K562 (cell line): ENCODE measurements around the gene POU2F3. TPM values are rescaled to one million over a fixed set of nuclear protein-coding genes. Genes with fewer than 3 reads are reported as not detected.

Experiments used
- ATAC-seq: fragments of 200-7000 bp; cut with Tn5 transposase; 3 replicates; pipeline ENCODE4 v1.9.1; 2020; ENCODE audit warnings: moderate library complexity
- BruUV-seq: library from RNA; stranded (reverse); fragments of 400-500 nt; replicated peaks from 2 replicates; lab custom pipeline; 2021; lab: Mats Ljungman, UMichigan
- CTCF ChIA-PET: fragments of 300-600 bp; formaldehyde crosslinking; extraction: SDS; loops from one replicate; lab custom pipeline; 2021; ENCODE audit warnings: low intra/inter-chr PET ratio; lab: Yijun Ruan, JAX
- POLR2A ChIA-PET: fragments of 300-600, 350-650 bp; sonication (Branson Sonifier 250); formaldehyde crosslinking; extraction: SDS; loops from one replicate; lab custom pipeline; 2021; ENCODE audit warnings: antibody characterized with exemption, inconsistent platforms; lab: Yijun Ruan, JAX
- DNase-seq, 4 experiments: peaks; one replicate each; pipeline versions ENCODE4 v3.0.0 to v3.0.0-alpha.2; 2011 to 2018; ENCODE audit warnings: low spot score in 3 of 4, mixed read lengths in 3 of 4; ENCODE audit errors: extremely low read depth in 1 of 4
- FAIRE-seq: peaks from 2 replicates; lab custom pipeline; 2011; peaks lifted over from hg19 to GRCh38; lab: Jason Lieb, UNC
- H2AFZ ChIP-seq: 2 replicates; pipeline ENCODE4 v1.6.0; 2011; ENCODE audit warnings: low read depth, low read length, control low read depth, inconsistent platforms
- H3K27ac ChIP-seq: fragments of 200-600 bp; 3 replicates; pipeline ENCODE4 v1.8.0; 2011; ENCODE audit warnings: low read depth, mild to moderate bottlenecking, control low read depth, inconsistent platforms, low read length, moderate library complexity, mixed read lengths; ENCODE audit errors: extremely low read depth
- H3K27me3 ChIP-seq, 2 experiments: fragments of 300-600 bp in 1 of 2; 2 replicates in 1 of 2; 3 replicates in 1 of 2; pipeline versions ENCODE4 v1.6.0 to v1.8.0; 2011; ENCODE audit warnings: inconsistent platforms in 2 of 2, low read length in 2 of 2, mild to moderate bottlenecking in 1 of 2, mixed read lengths in 1 of 2, moderate library complexity in 1 of 2; ENCODE audit not compliant: control insufficient read depth in 2 of 2, insufficient read depth in 2 of 2
- H3K36me3 ChIP-seq: fragments of 300-600 bp; 3 replicates; pipeline ENCODE4 v1.8.0; 2011; ENCODE audit warnings: mild to moderate bottlenecking, low read length, inconsistent platforms; ENCODE audit not compliant: control insufficient read depth, insufficient read depth
- H3K4me1 ChIP-seq, 2 experiments: fragments of 200-600 bp in 1 of 2; replicated peaks in 1 of 2; 2 replicates in 1 of 2; 3 replicates in 1 of 2; pipeline versions ENCODE4 v1.5.1 to v1.8.0; 2011; ENCODE audit warnings: inconsistent platforms in 2 of 2, low read length in 2 of 2, mild to moderate bottlenecking in 1 of 2, mixed read lengths in 1 of 2, moderate library complexity in 1 of 2; ENCODE audit not compliant: control insufficient read depth in 2 of 2, insufficient read depth in 2 of 2
- H3K4me2 ChIP-seq: 2 replicates; pipeline ENCODE4 v1.6.1; 2011; ENCODE audit warnings: low read length, control low read depth, inconsistent platforms, mixed read lengths; ENCODE audit not compliant: insufficient read depth
- H3K4me3 ChIP-seq: fragments of 200-600 bp; sonication (generic), shearing (Covaris generic); 2 replicates; pipeline ENCODE4 v1.5.1; 2016; ENCODE audit warnings: control low read depth, inconsistent platforms
- H3K79me2 ChIP-seq: fragments of 200-600 bp; 3 replicates; pipeline ENCODE4 v1.8.0; 2011; ENCODE audit warnings: low read length, inconsistent platforms; ENCODE audit not compliant: control insufficient read depth, insufficient read depth
- H3K9ac ChIP-seq, 2 experiments: 2 replicates each; pipeline versions ENCODE4 v1.6.0 to v1.6.1; 2011; ENCODE audit warnings: low read depth in 2 of 2, low read length in 2 of 2, control low read depth in 1 of 2, inconsistent platforms in 1 of 2, mild to moderate bottlenecking in 1 of 2, mixed read lengths in 1 of 2; ENCODE audit not compliant: insufficient read depth in 1 of 2
- H3K9me1 ChIP-seq: one replicate; pipeline ENCODE4 v1.6.0; 2011; ENCODE audit warnings: inconsistent platforms, mild to moderate bottlenecking, low read length, moderate library complexity; ENCODE audit not compliant: control insufficient read depth, insufficient read depth
- H3K9me3 ChIP-seq: replicated peaks from 2 replicates; pipeline ENCODE4 v1.5.1; 2011; ENCODE audit warnings: low read depth, low read length, inconsistent platforms; ENCODE audit not compliant: control insufficient read depth, insufficient read depth
- H4K20me1 ChIP-seq: replicated peaks from 2 replicates; pipeline ENCODE4 v1.6.1; 2011; ENCODE audit warnings: low read length, inconsistent platforms, mixed read lengths; ENCODE audit not compliant: control insufficient read depth, insufficient read depth
- C11orf30 ChIP-seq: fragments of 450-650 bp; IDR thresholded peaks from 2 replicates; pipeline ENCODE4 v1.6.1; 2016; ENCODE audit warnings: low read depth, mild to moderate bottlenecking
- POLR2AphosphoS5 ChIP-seq: IDR thresholded peaks from 2 replicates; pipeline ENCODE4 v1.6.1; 2011; ENCODE audit warnings: mild to moderate bottlenecking, low read depth, low read length, moderate library complexity; ENCODE audit not compliant: control insufficient read depth, insufficient read depth
- U2AF2 ChIP-seq: fragments of 200-400 bp; formaldehyde crosslinking; optimal IDR thresholded peaks from 2 replicates; pipeline ENCODE3; 2017; ENCODE audit warnings: low read depth, mild to moderate bottlenecking, low read length
- ZKSCAN1 ChIP-seq: fragments of 150-350 bp; IDR thresholded peaks from 2 replicates; pipeline ENCODE4 v1.6.1; 2016; ENCODE audit warnings: low read depth, low read length
- WGBS: fragments of 100-300 bp; shearing (Covaris generic); methylation state at CpG from one replicate; pipeline ENCODE4 v1.1.6; 2016; ENCODE audit warnings: low coverage, mixed read lengths; ENCODE audit not compliant: insufficient coverage; ENCODE audit errors: missing lambda C conversion rate; 5-methylcytosine and 5-hydroxymethylcytosine counted together
- in situ Hi-C: fragments of 300-500 bp; cut with MboI; formaldehyde crosslinking; loops from 4 replicates; pipeline ENCODE4 v1.15.0; 2018; ENCODE audit warnings: inconsistent platforms, mixed read lengths
- intact Hi-C: fragments of 100-400 bp; cut with micrococcal nuclease; formaldehyde crosslinking; loops from 2 replicates; pipeline ENCODE4 v1.14.2; 2022
- polyA plus RNA-seq, 8 experiments: library from polyadenylated mRNA; depleted of rRNA in 4 of 8; stranded (reverse) in 5 of 8; unstranded in 3 of 8; fragments of >200 nt; fragmentation: Nextera tagmentation in 2 of 8; fragmentation: Illumina TruSeq in 1 of 8; extraction: Ambion mirVana in 2 of 8; extraction: Trizol in 1 of 8; gene quantifications; 2 replicates each; pipeline versions ENCODE4 v1.2.1 to v1.2.3, GENCODE V29; 2011 to 2014; ENCODE audit warnings: inconsistent platforms in 1 of 8, missing spikeins in 1 of 8
- total RNA-seq, 7 experiments: library from RNA; depleted of rRNA in 6 of 7; stranded (reverse); fragments of >200 nt in 6 of 7; fragmentation: Illumina TruSeq in 2 of 7; extraction: Trizol in 2 of 7; gene quantifications; 2 replicates each; pipeline versions ENCODE4 v1.2.1 to v1.2.3, GENCODE V29; 2011 to 2021; ENCODE audit warnings: low replicate concordance in 1 of 7

Gene POU2F3
- total and polyA plus RNA-seq, 9 of the 15 experiments (the other 6 are each of a cell fraction or from before 2014, with no cell fraction given) = not detected

DNA sequence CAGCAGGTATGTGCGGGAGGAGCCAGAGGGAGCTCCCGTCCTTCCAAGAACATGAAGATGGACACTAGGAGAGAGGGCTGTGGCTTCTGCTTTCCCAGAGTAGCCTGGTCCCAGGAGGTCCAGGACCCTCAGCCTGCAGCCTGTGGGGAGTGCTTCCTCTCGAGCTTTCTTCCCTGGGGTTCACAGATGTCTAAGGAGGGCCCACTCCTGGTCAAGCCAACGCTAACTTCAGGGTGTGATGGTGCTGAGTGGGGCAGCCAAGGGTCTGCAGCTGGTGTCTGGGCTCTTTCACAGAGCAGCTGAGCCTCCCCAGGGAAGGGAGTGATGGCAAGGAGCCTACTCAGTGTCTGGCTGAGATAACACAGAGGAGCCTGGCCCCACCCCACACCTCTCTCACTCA, 3.3 kb downstream of the POU2F3 start:
- H4K20me1 ChIP-seq = 0 out of 2 replicates have a peak, but pooled peaks cover 9% of the 10 kb centered on the region
- H3K9me3 ChIP-seq = no peaks in the 10 kb centered on the region
- WGBS = 4% methylated on average over 4 of the region's 4 CpGs
- no peaks in the 10 kb centered on the region for H3K36me3 ChIP-seq
- no peak; the same call in 2 of the 3 replicates for ATAC-seq
- TF ChIP-seq POLR2AphosphoS5 (no peak), ZKSCAN1 (0 out of 2 replicates have a peak, but pooled peaks have one; percentile 32), C11orf30 (no peak), U2AF2 (no peak)
- TF ChIP-seq, all 486 proteins: peak for 1
- Histone ChIP-seq H3K9me1 (no peaks in the 10 kb centered on the region), H3K4me3 (no peak overlapping the region), H3K79me2 (no peaks in the 10 kb centered on the region), H3K4me2 (no peak overlapping the region), H3K27me3 (peaks cover 33 to 74% of the 10 kb centered on the region in 2 experiments; a peak in 4 of 5 replicates), H3K9ac (no peak overlapping the region), H2AFZ (no peak overlapping the region), H3K27ac (no peak overlapping the region), H3K4me1 (0 out of 5 replicates have a peak, but pooled peaks cover 0 to 3% of the 10 kb centered on the region in 2 experiments)
- in situ Hi-C loops = no loop called here
- no peak for DNase-seq
- intact Hi-C loops = no loop called here
- CTCF ChIA-PET = no interaction called here
- BruUV-seq = no TSS peak
- no peak for FAIRE-seq
- POLR2A ChIA-PET = interaction anchor here (1.9 kb wide), 1 partner anchor 12 kb away, joined by 7 read pairs; no protein-coding TSS in a partner anchor
